ENCODE results near the gene PTPRE. TPM values are rescaled to one million over a fixed set of nuclear protein-coding genes. Genes with fewer than 3 reads are reported as not detected.
A peak's percentile ranks its signal among the peaks of the same experiment; 100 is the strongest.

The PTPRE gene, protein sequence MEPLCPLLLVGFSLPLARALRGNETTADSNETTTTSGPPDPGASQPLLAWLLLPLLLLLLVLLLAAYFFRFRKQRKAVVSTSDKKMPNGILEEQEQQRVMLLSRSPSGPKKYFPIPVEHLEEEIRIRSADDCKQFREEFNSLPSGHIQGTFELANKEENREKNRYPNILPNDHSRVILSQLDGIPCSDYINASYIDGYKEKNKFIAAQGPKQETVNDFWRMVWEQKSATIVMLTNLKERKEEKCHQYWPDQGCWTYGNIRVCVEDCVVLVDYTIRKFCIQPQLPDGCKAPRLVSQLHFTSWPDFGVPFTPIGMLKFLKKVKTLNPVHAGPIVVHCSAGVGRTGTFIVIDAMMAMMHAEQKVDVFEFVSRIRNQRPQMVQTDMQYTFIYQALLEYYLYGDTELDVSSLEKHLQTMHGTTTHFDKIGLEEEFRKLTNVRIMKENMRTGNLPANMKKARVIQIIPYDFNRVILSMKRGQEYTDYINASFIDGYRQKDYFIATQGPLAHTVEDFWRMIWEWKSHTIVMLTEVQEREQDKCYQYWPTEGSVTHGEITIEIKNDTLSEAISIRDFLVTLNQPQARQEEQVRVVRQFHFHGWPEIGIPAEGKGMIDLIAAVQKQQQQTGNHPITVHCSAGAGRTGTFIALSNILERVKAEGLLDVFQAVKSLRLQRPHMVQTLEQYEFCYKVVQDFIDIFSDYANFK
- total RNA-seq (2012; rRNA removed), result 0.54 and 0.56 TPM in 2 replicates
- polyA plus RNA-seq (2012; rRNA removed), result 0.26 and 0.34 TPM in 2 replicates
- 0.12 and 0.56 TPM in 2 replicates for polyA plus RNA-seq (2012; cell fraction: cytosol; rRNA removed)
- 0.62 and 0.84 TPM in 2 replicates for polyA plus RNA-seq (2012; cell fraction: nucleus; rRNA removed; ENCODE audit: low replicate concordance)
- Bru-seq, nascent RNA, result percentile 21 among the genes with signal in this experiment
- percentile 15 among the genes with signal in this experiment for BruChase-seq, experiment 1, labeled RNA remaining after a 6-hour chase
- percentile 29 among the genes with signal in this experiment for BruChase-seq, experiment 2, labeled RNA remaining after a 2-hour chase
- long read RNA-seq, result 0 reads

DNA sequence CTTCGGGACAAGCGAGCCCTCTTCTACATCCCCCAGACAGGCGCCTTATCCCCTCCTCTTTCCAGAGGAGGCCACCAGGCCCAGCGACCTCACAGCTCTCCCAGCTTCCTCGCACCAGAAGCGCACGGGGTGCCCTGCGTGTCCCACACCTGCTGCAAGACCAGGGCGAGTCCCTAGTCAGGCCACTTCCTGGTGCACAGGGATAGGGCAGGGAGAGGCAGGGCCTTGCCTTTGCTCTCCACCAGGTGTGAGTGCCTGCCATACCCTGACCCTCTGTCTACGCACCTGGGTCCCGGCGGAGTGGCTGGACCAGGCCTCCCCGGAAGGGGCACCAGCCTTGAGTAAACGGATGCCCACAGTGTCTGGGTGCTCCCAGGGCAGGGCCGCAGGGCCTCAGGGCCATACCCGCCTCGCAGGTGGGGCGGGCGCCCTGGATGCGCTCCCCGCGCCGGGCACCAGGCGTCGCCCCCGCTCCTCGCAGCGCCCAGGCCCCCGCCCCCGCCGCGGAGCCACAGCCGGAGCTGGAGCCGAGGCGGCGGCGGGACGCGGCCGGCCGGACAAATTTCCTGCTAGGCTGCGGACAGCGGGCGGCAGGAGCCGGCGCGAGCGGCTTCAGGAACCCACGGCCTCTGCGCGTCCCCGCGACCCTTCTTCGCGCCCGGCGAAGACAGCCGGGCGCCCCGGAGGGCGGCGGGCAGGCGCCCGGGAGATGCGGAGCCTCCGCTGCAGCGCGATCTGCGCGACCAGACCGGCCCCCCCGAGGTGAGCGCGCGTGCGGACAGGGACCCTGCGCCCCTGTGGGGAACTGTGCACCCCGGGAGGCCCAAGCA, at the start of gene PTPRE:
Gene PTPRE, plus strand, starts transcription at position 556 of the 830 bp plus-strand sequence. CDS start 133,779 bp downstream, outside the sequence.
- no peak within 1 kb of the TSS for H3K23ac ChIP-seq (ENCODE audit: low read depth, low read length)
- TF ChIP-seq, protein P1, sequence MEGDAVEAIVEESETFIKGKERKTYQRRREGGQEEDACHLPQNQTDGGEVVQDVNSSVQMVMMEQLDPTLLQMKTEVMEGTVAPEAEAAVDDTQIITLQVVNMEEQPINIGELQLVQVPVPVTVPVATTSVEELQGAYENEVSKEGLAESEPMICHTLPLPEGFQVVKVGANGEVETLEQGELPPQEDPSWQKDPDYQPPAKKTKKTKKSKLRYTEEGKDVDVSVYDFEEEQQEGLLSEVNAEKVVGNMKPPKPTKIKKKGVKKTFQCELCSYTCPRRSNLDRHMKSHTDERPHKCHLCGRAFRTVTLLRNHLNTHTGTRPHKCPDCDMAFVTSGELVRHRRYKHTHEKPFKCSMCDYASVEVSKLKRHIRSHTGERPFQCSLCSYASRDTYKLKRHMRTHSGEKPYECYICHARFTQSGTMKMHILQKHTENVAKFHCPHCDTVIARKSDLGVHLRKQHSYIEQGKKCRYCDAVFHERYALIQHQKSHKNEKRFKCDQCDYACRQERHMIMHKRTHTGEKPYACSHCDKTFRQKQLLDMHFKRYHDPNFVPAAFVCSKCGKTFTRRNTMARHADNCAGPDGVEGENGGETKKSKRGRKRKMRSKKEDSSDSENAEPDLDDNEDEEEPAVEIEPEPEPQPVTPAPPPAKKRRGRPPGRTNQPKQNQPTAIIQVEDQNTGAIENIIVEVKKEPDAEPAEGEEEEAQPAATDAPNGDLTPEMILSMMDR (conservative IDR thresholded peaks at IDR 0.05; ENCODE audit: low read depth, low read length), result peak; percentile 70
- TF ChIP-seq MAFK (IDR thresholded peaks at IDR 0.05; ENCODE audit: low read depth, low read length) (no peak), MAZ (IDR thresholded peaks at IDR 0.05; ENCODE audit: borderline replicate concordance, low read depth, low read length) (peak; percentile 63; the same call in 1 of the 2 replicates), RCOR1 (IDR thresholded peaks at IDR 0.05; ENCODE audit: insufficient replicate concordance, low read length) (no peak), POLR2A (IDR thresholded peaks at IDR 0.05; ENCODE audit: low read depth, low read length) (no peak), CHD1 (IDR thresholded peaks at IDR 0.05; ENCODE audit: low read depth, low read length) (no peak), CEBPB (IDR thresholded peaks at IDR 0.05; ENCODE audit: low read depth, low read length) (no peak), BHLHE40 (IDR thresholded peaks at IDR 0.05; ENCODE audit: low read depth, low read length) (no peak), NFE2L2 (IDR thresholded peaks at IDR 0.05; ENCODE audit: low read depth, low read length) (no peak)
- TF ChIP-seq, protein P2, sequence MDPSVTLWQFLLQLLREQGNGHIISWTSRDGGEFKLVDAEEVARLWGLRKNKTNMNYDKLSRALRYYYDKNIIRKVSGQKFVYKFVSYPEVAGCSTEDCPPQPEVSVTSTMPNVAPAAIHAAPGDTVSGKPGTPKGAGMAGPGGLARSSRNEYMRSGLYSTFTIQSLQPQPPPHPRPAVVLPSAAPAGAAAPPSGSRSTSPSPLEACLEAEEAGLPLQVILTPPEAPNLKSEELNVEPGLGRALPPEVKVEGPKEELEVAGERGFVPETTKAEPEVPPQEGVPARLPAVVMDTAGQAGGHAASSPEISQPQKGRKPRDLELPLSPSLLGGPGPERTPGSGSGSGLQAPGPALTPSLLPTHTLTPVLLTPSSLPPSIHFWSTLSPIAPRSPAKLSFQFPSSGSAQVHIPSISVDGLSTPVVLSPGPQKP (IDR thresholded peaks at IDR 0.05; ENCODE audit: borderline replicate concordance, low read depth, low read length), result no peak

More for the DNA sequence above, at the start of gene PTPRE:
- Histone ChIP-seq H3K9me1 (ENCODE audit: insufficient read depth, low read length) (peaks cover 11% of the 10 kb centered on the region), H3K56ac (ENCODE audit: extremely low read depth, insufficient read depth, low read length) (no peak within 1 kb of the TSS), H4K8ac (ENCODE audit: low read depth in 2 of 2, low read length in 2 of 2) (no peak within 1 kb of the TSS), H4K20me1 (ENCODE audit: insufficient read depth, low read length) (no peaks in the 10 kb centered on the region), H3K4me2 (ENCODE audit: low read depth, low read length) (peak within 1 kb of the TSS; percentile 53; the same call in 1 of the 2 replicates), H3K14ac (replicated peaks; ENCODE audit: low read depth, low read length) (no peak within 1 kb of the TSS), H4K5ac (ENCODE audit: low read depth, low read length) (no peak within 1 kb of the TSS), H2BK120ac (ENCODE audit: low read depth, low read length) (no peak within 1 kb of the TSS), H2AK9ac (replicated peaks; ENCODE audit: low read depth, low read length, poor library complexity) (peak within 1 kb of the TSS; percentile 13), H3K18ac (ENCODE audit: low read depth, low read length) (no peak within 1 kb of the TSS), H4K91ac (ENCODE audit: insufficient read depth, low read depth, low read length) (no peak within 1 kb of the TSS), H3K27me3 (ENCODE audit: control insufficient read depth, insufficient read depth, low read length) (peaks cover 3% of the 10 kb centered on the region; the same call in 1 of the 2 replicates), H3K9ac (ENCODE audit: low read depth, low read length) (no peak within 1 kb of the TSS), H3K27ac (ENCODE audit: insufficient read depth, low read length) (no peak within 1 kb of the TSS), H3K4ac (ENCODE audit: low read depth, low read length) (no peak within 1 kb of the TSS), H2BK20ac (ENCODE audit: low read depth, low read length) (no peak within 1 kb of the TSS), H2AFZ (replicated peaks; ENCODE audit: low read length, poor library complexity) (peak within 1 kb of the TSS; percentile 80), H3K36me3 (ENCODE audit: control insufficient read depth, insufficient read depth, low read length) (no peaks in the 10 kb centered on the region), H3K4me3 (ENCODE audit: insufficient read depth, low read depth, low read length) (peak within 1 kb of the TSS; percentile 42), H2AK5ac (ENCODE audit: low read depth, low read length) (no peak within 1 kb of the TSS), H2BK5ac (ENCODE audit: low read depth, low read length, poor library complexity, severe bottlenecking) (no peak within 1 kb of the TSS), H2BK15ac (ENCODE audit: low read depth, low read length) (no peak within 1 kb of the TSS), H3K79me1 (ENCODE audit: low read depth in 1 of 2, low read length in 2 of 2) (no peaks in the 10 kb centered on the region), H3K4me1 (ENCODE audit: control insufficient read depth, insufficient read depth, low read length) (peaks cover 4% of the 10 kb centered on the region; the same call in 1 of the 2 replicates), H3K9me3 (ENCODE audit: control insufficient read depth, insufficient read depth, low read length) (no peaks in the 10 kb centered on the region)
- intact Hi-C loops (cut with micrococcal nuclease), result loop anchor here (1.0 to 10.0 kb wide), 3 partner anchors 105 to 248 kb away; no protein-coding TSS in a partner anchor
- BruUV-seq (replicated peaks), result no TSS peak
- POLR2A ChIA-PET (ENCODE audit: unreplicated experiment), result no interaction called here
- in situ Hi-C loops (cut with MboI; ENCODE audit: low sequenced_read_pairs), result no loop called here
- dilution Hi-C loops (cut with HindIII; ENCODE audit: low sequenced_read_pairs, unreplicated experiment), result no loop called here
- CTCF ChIA-PET, result interaction anchor here (0.9 to 3.5 kb wide), 2 partner anchors 16 to 103 kb away, joined by 4 to 24 read pairs; no protein-coding TSS in a partner anchor
- DNase-seq (peak; percentile 24), ATAC-seq (ENCODE audit: low read depth) (peak; percentile 94)
- WGBS, 2 experiments (ENCODE audit: extremely low coverage in 2 of 2, insufficient read length in 1 of 2), result 0% methylated on average over 15 of the region's 78 CpGs; no CpG with 5 or more reads in 1 of the 2 experiments
